ENCODE measurements around the gene FBXL16. TPM values are rescaled to one million over a fixed set of nuclear protein-coding genes. Genes with fewer than 3 reads are reported as not detected.

The FBXL16 gene
- polyA plus RNA-seq, 1 of the 3 experiments (the other 2 are of a cell fraction) = 19.8 TPM

DNA sequence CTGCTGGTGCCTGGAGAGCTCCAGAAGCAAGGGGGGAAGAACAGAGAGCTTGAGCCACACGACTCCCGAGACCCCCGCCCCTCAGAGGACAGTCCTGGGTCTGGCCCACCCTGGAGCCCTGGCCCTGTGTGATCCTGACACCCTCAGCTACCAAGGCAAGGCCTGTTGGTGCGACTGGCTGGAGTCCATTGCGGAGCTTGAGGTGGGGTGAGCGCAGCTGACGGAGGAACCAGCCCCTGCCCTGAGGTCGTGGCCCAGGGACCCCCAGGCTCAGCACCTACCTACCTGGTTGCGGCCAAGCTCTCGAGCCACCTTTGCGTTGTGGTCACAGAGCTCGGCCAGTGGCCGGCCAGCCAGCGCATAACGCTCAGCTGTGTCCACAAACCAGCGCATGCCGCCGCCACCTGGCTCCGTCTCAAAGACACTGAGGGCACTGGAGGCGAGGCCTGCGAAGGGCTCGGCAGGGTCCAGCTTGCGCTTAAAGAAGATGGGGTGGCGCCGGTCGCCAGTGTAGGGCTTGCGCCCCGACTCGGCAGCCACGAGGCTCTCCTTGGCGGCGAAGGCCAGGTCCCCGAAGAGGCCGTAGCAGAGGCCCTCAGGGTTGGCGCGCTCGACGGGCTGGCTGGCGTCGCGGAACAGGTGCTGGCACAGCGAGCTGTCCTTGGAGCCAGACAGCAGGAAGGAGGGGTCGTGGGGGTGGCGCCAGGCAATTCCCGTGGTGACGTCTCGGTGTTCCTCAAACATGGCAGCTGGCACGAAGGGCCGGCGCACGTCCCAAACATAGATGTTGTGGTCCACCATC, 18.9 kb downstream of the FBXL16 start:
- H3F3A ChIP-seq (replicated peaks; ENCODE audit: insufficient read depth) = peaks cover 4% of the 10 kb centered on the region
- H4K20me1 ChIP-seq (ENCODE audit: insufficient read depth) = peaks cover 13% of the 10 kb centered on the region
- ChIA-PET POLR2A (no interaction called here), CTCF (interaction anchor here (0.6 to 5.9 kb wide), 18 partner anchors 10 to 355 kb away, joined by 3 to 38 read pairs (median 4); partner anchors contain the start of genes ANTKMT, RHBDL1 and RHOT2)
- peaks cover 11 to 34% of the 10 kb centered on the region in 2 experiments for H3K36me3 ChIP-seq (replicated peaks in 1 of 2; ENCODE audit: control insufficient read depth in 1 of 2, insufficient read depth in 2 of 2, low read length in 1 of 2)
- H3K9me2 ChIP-seq = no peaks in the 10 kb centered on the region
- no peak overlapping the region for H3K4me2 ChIP-seq
- no peaks in the 10 kb centered on the region for H3K9me3 ChIP-seq
- peaks cover 33% of the 10 kb centered on the region for H3K79me2 ChIP-seq (ENCODE audit: insufficient read depth)
- H2AFZ ChIP-seq (ENCODE audit: low read depth) = no peak overlapping the region
- H3K4me3 ChIP-seq (ENCODE audit: low read depth in 2 of 2, low read length in 1 of 2) = no peak overlapping the region
- H3K27me3 ChIP-seq (ENCODE audit: insufficient read depth) = no peaks in the 10 kb centered on the region
- WGBS (ENCODE audit: low lambda C conversion rate) = 98% methylated on average over 33 of the region's 51 CpGs
- H3K4me1 ChIP-seq (ENCODE audit: control insufficient read depth in 1 of 2, insufficient read depth in 2 of 2, low read depth in 1 of 2, low read length in 1 of 2) = peaks cover 12 to 52% of the 10 kb centered on the region in 2 experiments; a peak in 3 of 4 replicates
- TF ChIP-seq TAF1 (IDR thresholded peaks at IDR 0.05; ENCODE audit: borderline replicate concordance, low read depth, low read length) = no peak
- TF ChIP-seq FOSL2 (IDR thresholded peaks at IDR 0.05; ENCODE audit: borderline replicate concordance, low read depth) = no peak
- TF ChIP-seq GABPA (IDR thresholded peaks at IDR 0.05; ENCODE audit: low read depth) = no peak
- no peak for TF ChIP-seq MXI1 (IDR thresholded peaks at IDR 0.05; ENCODE audit: low read depth, low read length)
- no peak for TF ChIP-seq RAD21 (IDR thresholded peaks at IDR 0.05; ENCODE audit: low read length)
- no peak for TF ChIP-seq FOXJ3 (CRISPR knock-in tag; IDR thresholded peaks at IDR 0.05)
- TF ChIP-seq, protein P1, sequence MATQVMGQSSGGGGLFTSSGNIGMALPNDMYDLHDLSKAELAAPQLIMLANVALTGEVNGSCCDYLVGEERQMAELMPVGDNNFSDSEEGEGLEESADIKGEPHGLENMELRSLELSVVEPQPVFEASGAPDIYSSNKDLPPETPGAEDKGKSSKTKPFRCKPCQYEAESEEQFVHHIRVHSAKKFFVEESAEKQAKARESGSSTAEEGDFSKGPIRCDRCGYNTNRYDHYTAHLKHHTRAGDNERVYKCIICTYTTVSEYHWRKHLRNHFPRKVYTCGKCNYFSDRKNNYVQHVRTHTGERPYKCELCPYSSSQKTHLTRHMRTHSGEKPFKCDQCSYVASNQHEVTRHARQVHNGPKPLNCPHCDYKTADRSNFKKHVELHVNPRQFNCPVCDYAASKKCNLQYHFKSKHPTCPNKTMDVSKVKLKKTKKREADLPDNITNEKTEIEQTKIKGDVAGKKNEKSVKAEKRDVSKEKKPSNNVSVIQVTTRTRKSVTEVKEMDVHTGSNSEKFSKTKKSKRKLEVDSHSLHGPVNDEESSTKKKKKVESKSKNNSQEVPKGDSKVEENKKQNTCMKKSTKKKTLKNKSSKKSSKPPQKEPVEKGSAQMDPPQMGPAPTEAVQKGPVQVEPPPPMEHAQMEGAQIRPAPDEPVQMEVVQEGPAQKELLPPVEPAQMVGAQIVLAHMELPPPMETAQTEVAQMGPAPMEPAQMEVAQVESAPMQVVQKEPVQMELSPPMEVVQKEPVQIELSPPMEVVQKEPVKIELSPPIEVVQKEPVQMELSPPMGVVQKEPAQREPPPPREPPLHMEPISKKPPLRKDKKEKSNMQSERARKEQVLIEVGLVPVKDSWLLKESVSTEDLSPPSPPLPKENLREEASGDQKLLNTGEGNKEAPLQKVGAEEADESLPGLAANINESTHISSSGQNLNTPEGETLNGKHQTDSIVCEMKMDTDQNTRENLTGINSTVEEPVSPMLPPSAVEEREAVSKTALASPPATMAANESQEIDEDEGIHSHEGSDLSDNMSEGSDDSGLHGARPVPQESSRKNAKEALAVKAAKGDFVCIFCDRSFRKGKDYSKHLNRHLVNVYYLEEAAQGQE (IDR thresholded peaks at IDR 0.05; ENCODE audit: low read depth, low read length) = no peak
- no peak for TF ChIP-seq RFX5 (IDR thresholded peaks at IDR 0.05; ENCODE audit: low read length)
- TF ChIP-seq JUND (IDR thresholded peaks at IDR 0.05) = no peak
- TF ChIP-seq GATA2 (CRISPR knock-in tag; IDR thresholded peaks at IDR 0.05) = no peak
- TF ChIP-seq, protein P2, sequence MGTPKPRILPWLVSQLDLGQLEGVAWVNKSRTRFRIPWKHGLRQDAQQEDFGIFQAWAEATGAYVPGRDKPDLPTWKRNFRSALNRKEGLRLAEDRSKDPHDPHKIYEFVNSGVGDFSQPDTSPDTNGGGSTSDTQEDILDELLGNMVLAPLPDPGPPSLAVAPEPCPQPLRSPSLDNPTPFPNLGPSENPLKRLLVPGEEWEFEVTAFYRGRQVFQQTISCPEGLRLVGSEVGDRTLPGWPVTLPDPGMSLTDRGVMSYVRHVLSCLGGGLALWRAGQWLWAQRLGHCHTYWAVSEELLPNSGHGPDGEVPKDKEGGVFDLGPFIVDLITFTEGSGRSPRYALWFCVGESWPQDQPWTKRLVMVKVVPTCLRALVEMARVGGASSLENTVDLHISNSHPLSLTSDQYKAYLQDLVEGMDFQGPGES (IDR thresholded peaks at IDR 0.05; ENCODE audit: low read depth, low read length) = no peak
- no peak for TF ChIP-seq NRF1 (IDR thresholded peaks at IDR 0.05; ENCODE audit: low read depth, low read length)
- no peak for TF ChIP-seq FOXM1 (IDR thresholded peaks at IDR 0.05; ENCODE audit: low read depth)
- no peak for TF ChIP-seq RCOR1 (IDR thresholded peaks at IDR 0.05; ENCODE audit: low read length)
- no peak for TF ChIP-seq EZH2phosphoT487 (IDR thresholded peaks at IDR 0.05; ENCODE audit: borderline replicate concordance, low read depth)
- no peak for TF ChIP-seq EP300 (IDR thresholded peaks at IDR 0.05; ENCODE audit: borderline replicate concordance in 1 of 2, low read depth in 1 of 2, low read length in 1 of 2)
- no peak for TF ChIP-seq YY1 (IDR thresholded peaks at IDR 0.05; ENCODE audit: low read depth)
- no peak for TF ChIP-seq TEAD4 (IDR thresholded peaks at IDR 0.05; ENCODE audit: borderline replicate concordance, insufficient read depth)
- TF ChIP-seq, protein P3, sequence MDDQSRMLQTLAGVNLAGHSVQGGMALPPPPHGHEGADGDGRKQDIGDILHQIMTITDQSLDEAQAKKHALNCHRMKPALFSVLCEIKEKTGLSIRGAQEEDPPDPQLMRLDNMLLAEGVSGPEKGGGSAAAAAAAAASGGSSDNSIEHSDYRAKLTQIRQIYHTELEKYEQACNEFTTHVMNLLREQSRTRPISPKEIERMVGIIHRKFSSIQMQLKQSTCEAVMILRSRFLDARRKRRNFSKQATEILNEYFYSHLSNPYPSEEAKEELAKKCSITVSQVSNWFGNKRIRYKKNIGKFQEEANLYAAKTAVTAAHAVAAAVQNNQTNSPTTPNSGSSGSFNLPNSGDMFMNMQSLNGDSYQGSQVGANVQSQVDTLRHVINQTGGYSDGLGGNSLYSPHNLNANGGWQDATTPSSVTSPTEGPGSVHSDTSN (IDR thresholded peaks at IDR 0.05) = no peak
- H3K9ac ChIP-seq = no peak overlapping the region
- no peak for DNase-seq
- no peak overlapping the region for H3K27ac ChIP-seq (ENCODE audit: low read depth in 2 of 2, low read length in 1 of 2)
